HT1080 (cell line): Measurements from ENCODE around the gene NLRP6. TPM values are rescaled to one million over a fixed set of nuclear protein-coding genes. Genes with fewer than 3 reads are reported as not detected.

Experiments used
- small RNA-seq: library from RNA; depleted of rRNA; stranded (forward); fragments of <200 nt; gene quantifications from one replicate; pipeline ENCODE3, GENCODE V24; 2014
- total RNA-seq: library from RNA; depleted of rRNA; stranded (reverse); fragments of >200 nt; shearing (Covaris generic); gene quantifications from 2 replicates; pipeline ENCODE4 v1.2.3, GENCODE V29; 2014; rRNA removed

NLRP6 gene
- total RNA-seq, 1 experiment from 2014 or later, result not detected

Small RNAs within 50 kb of the gene (small RNA-seq; reads per million reads assigned to genes)
- not detected for gene AC136475.6

Other genes starting within 250 kb of the NLRP6 start
- gene SCGB1C1, start 85.3 kb upstream of the NLRP6 start, total RNA-seq, result not detected in 2 replicates
- 12.3 and 15.2 TPM in 2 replicates for gene BET1L, start 71.0 kb upstream of the NLRP6 start, total RNA-seq
- 205 and 220 TPM in 2 replicates for gene RIC8A, start 70.7 kb upstream of the NLRP6 start, total RNA-seq
- 10.0 and 10.4 TPM in 2 replicates for gene SIRT3, start 42.1 kb upstream of the NLRP6 start, total RNA-seq
- gene PSMD13, start 41.4 kb upstream of the NLRP6 start, total RNA-seq, result 403 and 416 TPM in 2 replicates
- 7.0 and 8.0 TPM in 2 replicates for gene PGGHG, start 10.7 kb downstream of the NLRP6 start, total RNA-seq
- not detected in 2 replicates for gene IFITM5, start 21.1 kb downstream of the NLRP6 start, total RNA-seq
- 38.4 and 96.0 TPM in 2 replicates for gene IFITM2, start 29.4 kb downstream of the NLRP6 start, total RNA-seq
- 4.6 and 5.4 TPM in 2 replicates for gene IFITM1, start 35.6 kb downstream of the NLRP6 start, total RNA-seq
- 67.9 and 180 TPM in 2 replicates for gene IFITM3, start 42.5 kb downstream of the NLRP6 start, total RNA-seq
- 3.0 and 8.1 TPM in 2 replicates for gene B4GALNT4, start 91.1 kb downstream of the NLRP6 start, total RNA-seq
- gene PKP3, start 115.8 kb downstream of the NLRP6 start, total RNA-seq, result 12.0 and 13.1 TPM in 2 replicates
- 17.1 and 20.9 TPM in 2 replicates for gene SIGIRR, start 136.6 kb downstream of the NLRP6 start, total RNA-seq
- gene ANO9, start 163.6 kb downstream of the NLRP6 start, total RNA-seq, result not detected in 2 replicates
- 24.7 and 29.7 TPM in 2 replicates for gene PTDSS2, start 171.9 kb downstream of the NLRP6 start, total RNA-seq
- gene RNH1, start 228.8 kb downstream of the NLRP6 start, total RNA-seq, result 218 and 240 TPM in 2 replicates